Spleen (tissue), 7 donors: ENCODE results near the gene CELF6.

ENCODE experiments used
- CTCF ChIP-seq, 11 experiments: fragments of 200-600 bp in 7 of 11; fragments of 450-650 bp in 4 of 11; sonication (generic) in 4 of 11; IDR thresholded peaks in 8 of 11; conservative IDR thresholded peaks in 3 of 11; 1 replicate in 7 of 11; 2 replicates in 4 of 11; pipeline versions ENCODE4 v1.4.0 to v1.8.0; 2016 to 2021; ENCODE audit warnings: antibody characterized with exemption in 11 of 11, inconsistent platforms in 4 of 11, mild to moderate bottlenecking in 1 of 11
- POLR2A ChIP-seq, 3 donors: fragments of 450-650 bp; IDR thresholded peaks; one replicate each; pipeline ENCODE4 v1.5.1; 2017; ENCODE audit warnings: antibody characterized with exemption in 3 of 3, mild to moderate bottlenecking in 1 of 3
- donor health status: DM: no; HTN: no; CAD: no; lungs with moderate emphysema.
- donor health status: DM: no; HTN: no; CAD: no.
- donor health status: DM: no; HTN: no; CAD: no.

- no peak for TF ChIP-seq POLR2A (IDR thresholded peaks at IDR 0.05)
- no peak for TF ChIP-seq CTCF (IDR thresholded peaks at IDR 0.05 in 8 of 11, conservative IDR thresholded peaks at IDR 0.05 in 3 of 11)
Observed at GRCh38 chr15:72338617-72339321, 18.8 kb upstream of the CELF6 start.
